Uterus (tissue), 2 donors: ENCODE measurements around the gene ZRANB3.

Experiments
- CTCF ChIP-seq, 4 experiments: fragments of 200-600 bp in 2 of 4; fragments of 450-650 bp in 2 of 4; sonication (generic) in 2 of 4; IDR thresholded peaks; one replicate each; pipeline ENCODE4 v1.5.1; 2016 to 2019; ENCODE audit warnings: antibody characterized with exemption in 4 of 4, mild to moderate bottlenecking in 2 of 4, moderate library complexity in 1 of 4
- POLR2A ChIP-seq, 2 donors: fragments of 450-650 bp; IDR thresholded peaks; one replicate each; pipeline ENCODE4 v1.6.1; 2016; ENCODE audit warnings: antibody characterized with exemption in 2 of 2, mild to moderate bottlenecking in 1 of 2, moderate library complexity in 1 of 2

GRCh38 chr2:135311268-135311667 is 219.8 kb downstream of the ZRANB3 start:
- TF ChIP-seq CTCF (IDR thresholded peaks at IDR 0.05), result no peak
- no peak for TF ChIP-seq POLR2A (IDR thresholded peaks at IDR 0.05)
